LNCaP clone FGC (cell line): ENCODE measurements around the gene GABRB3.
"Not testable (repeated sequence)": the region's sequence is repeated elsewhere in the genome, so short reads cannot be mapped to it uniquely, and the experiment has no call there.

Experiments used
- DNase-seq: peaks from one replicate; pipeline ENCODE4 v3.0.0-alpha.2; 2011; ENCODE audit warnings: low read depth
- H3K4me3 ChIP-seq: 2 replicates; pipeline ENCODE4 v1.5.1; 2011; ENCODE audit warnings: mild to moderate bottlenecking, low read depth, low read length, control low read depth
- TF ChIP-seq, protein P1 (sequence below): IDR thresholded peaks from 2 replicates; pipeline ENCODE4 v1.5.1; 2012; ENCODE audit warnings: mild to moderate bottlenecking; ENCODE audit not compliant: control insufficient read depth, insufficient read depth; ENCODE audit errors: extremely low read depth

The GABRB3 gene

DNA sequence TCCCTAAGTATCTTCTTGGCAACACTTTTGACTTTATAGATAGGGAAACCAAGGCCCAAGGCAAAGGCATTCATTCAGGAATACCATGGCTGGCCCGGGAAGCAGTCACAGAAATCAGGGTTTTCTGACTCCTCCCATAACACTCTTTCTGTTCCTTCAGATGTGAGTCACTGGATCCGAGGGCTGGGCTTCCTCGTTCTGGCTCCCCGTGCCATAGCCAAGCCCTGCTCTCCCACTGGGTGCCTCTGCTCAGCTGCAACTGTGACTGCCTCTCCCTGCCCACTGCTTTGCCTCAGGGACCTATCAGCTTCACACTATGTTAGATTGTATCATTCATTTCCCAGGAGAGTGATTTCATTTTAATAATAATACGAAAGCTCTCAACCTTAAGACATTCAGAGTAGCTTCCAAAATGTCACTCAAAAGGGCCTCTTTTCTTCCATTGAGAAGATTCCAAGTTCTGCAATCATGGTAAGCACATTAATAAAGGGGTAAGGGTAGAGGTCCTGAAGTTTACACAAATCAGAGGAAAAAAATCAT lies 50.2 kb downstream of the GABRB3 start:
- no peak for DNase-seq
- no peak overlapping the region for H3K4me3 ChIP-seq
- TF ChIP-seq, protein P1, sequence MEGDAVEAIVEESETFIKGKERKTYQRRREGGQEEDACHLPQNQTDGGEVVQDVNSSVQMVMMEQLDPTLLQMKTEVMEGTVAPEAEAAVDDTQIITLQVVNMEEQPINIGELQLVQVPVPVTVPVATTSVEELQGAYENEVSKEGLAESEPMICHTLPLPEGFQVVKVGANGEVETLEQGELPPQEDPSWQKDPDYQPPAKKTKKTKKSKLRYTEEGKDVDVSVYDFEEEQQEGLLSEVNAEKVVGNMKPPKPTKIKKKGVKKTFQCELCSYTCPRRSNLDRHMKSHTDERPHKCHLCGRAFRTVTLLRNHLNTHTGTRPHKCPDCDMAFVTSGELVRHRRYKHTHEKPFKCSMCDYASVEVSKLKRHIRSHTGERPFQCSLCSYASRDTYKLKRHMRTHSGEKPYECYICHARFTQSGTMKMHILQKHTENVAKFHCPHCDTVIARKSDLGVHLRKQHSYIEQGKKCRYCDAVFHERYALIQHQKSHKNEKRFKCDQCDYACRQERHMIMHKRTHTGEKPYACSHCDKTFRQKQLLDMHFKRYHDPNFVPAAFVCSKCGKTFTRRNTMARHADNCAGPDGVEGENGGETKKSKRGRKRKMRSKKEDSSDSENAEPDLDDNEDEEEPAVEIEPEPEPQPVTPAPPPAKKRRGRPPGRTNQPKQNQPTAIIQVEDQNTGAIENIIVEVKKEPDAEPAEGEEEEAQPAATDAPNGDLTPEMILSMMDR = no peak

DNA sequence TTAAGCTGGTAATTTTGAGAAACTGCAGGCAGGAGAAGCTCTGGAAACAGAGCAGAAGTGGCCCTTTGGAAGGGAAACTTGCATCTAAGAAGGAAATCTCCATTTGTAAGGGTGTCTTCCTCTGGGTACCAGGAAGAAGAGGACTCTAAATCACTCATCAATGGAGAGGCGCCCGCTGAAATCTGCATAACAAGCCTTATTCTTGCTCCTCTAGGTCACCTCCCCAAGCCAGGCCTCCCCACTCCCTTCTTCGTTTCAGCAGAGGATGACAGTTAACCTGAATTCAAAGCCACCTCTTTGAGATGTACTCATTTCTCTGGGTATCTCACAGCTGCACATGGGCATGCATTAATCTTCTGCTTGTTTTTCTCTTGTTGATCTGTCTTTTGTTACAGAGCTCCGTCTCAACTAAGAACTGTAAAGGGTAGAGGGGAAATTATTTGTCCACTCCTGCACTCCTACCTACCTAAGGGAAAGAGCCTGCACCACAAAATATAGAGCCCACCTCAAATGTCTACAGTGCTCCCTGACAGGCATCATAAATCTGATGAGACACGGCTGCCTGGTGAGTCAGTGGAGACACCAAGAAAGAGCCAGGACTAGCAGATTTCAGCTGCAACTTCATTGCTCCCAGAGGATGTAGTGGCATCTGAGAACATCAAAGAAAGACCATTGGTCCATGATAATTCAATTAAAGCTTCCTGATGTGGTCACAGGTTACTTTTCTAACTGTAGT lies 51.5 kb downstream of the GABRB3 start:
- H3K4me3 ChIP-seq = no peak overlapping the region
- DNase-seq = no peak
- TF ChIP-seq, protein P1 = no peak

DNA sequence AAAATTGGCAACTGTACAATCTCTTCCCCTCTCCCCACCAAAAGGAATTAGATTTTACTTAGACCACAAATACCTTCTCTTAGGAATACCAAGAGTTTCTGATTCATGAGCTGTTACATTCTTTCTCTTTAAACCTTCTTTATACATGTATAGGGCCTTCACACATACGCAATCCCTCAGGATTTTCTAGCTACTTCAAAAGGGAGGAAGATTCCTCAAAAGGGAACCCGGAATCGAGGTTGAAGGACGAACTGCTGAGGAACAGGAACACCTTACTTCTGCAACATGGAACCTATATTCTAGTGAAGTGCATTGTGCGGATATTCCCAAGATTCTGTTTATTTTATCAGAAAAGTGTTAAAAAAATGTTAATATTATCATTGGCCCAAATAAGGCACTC lies 52.3 kb downstream of the GABRB3 start:
- TF ChIP-seq, protein P1 = no peak
- no peak overlapping the region for H3K4me3 ChIP-seq
- DNase-seq = no peak

DNA sequence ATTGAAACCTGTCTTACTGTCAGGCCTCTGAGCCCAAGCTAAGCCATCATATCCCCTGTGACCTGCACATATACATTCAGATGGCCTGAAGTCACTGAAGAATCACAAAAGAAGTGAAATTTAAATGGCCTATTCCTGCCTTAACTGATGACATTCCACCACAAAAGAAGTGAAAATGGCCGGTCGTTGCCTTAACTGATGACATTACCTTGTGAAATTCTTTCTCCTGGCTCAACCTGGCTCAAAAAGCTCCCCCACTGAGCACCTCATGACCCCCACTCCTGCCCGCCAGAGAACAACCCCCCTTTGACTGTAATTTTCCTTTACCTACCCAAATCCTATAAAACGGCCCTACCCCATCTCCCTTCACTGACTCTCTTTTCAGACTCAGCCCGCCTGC lies 53.0 kb downstream of the GABRB3 start:
- H3K4me3 ChIP-seq, DNase-seq: not testable (repeated sequence)

DNA sequence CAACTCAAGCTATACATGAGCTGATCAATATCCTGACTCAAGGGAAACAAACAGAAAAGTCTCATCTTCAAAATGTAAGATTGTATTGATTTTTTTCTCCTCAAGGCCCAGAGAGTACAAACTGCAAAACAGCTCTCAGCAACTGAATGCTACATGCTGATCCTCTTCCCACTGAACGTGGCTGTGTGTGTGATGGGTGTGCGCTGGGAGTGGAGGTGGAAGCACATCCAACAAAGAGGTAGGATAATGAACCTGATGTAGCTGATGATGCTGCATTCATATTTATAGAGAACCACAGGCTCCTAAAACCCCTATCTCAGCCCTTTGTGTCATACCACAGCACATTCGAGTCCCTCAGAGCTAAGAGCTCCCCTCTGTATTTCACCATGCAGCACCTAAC lies 56.8 kb downstream of the GABRB3 start:
- TF ChIP-seq, protein P1 = no peak

DNA sequence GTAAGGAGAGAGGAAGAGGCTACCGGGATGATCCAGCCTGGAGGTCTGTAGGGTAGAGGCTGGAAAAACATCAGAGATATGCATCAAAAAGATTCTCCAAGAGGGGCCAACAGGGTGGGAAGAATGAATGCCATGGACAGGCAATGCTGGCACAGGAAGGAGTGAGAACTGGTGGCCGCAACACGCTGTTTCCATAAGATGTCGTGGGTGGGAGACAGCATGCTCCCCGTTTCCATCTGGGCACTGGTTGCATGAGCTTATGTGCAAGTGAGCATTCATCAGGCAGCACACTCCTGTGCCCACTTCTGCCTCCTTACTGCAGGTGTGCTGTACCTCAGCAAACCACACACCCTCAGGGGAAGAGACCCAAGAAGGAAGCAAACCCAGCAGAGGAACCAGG lies 59.4 kb downstream of the GABRB3 start:
- no peak overlapping the region for H3K4me3 ChIP-seq
- DNase-seq = no peak
- TF ChIP-seq, protein P1 = no peak

More for the DNA sequence above, 56.8 kb downstream of the GABRB3 start:
- DNase-seq = no peak
- no peak overlapping the region for H3K4me3 ChIP-seq

DNA sequence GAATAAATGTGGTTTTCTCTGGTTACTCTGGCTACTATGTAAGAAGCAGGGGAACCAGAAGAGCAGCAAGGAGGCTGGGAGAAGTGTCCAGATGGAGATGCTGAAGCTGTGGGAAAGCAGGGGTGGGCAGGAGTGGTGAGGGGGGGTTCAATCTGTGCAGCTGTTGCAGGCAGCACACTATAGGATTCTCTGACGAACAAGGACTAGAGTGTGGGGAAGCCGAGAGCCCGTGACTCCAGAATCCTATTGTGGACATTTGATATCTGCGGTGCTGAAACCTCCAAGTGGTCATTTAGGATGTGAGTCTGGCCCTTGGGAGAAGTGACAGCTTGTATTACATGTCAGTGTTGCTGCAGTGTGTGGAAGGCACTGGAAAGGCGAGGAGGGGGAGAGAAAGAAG lies 60.5 kb downstream of the GABRB3 start:
- TF ChIP-seq, protein P1 = no peak
- no peak for DNase-seq
- no peak overlapping the region for H3K4me3 ChIP-seq
